GM12878 (cell line): ENCODE results near the gene PTPRN2. TPM values are rescaled to one million over a fixed set of nuclear protein-coding genes. Genes with fewer than 3 reads are reported as not detected.

ENCODE experiments used
- ATAC-seq: fragments of 200-7000 bp; cut with Tn5 transposase; 3 replicates; pipeline ENCODE4 v1.9.1; 2020; ENCODE audit warnings: mild to moderate bottlenecking, moderate library complexity
- BruUV-seq: library from RNA; stranded (reverse); fragments of 400-500 nt; replicated peaks from 2 replicates; lab custom pipeline; 2021; lab: Mats Ljungman, UMichigan
- CTCF ChIA-PET: fragments of 300-600 bp; sonication (Branson Sonifier 250); formaldehyde crosslinking; extraction: SDS; loops from one replicate; lab custom pipeline; 2021; ENCODE audit warnings: inconsistent platforms; lab: Yijun Ruan, JAX
- POLR2A ChIA-PET: fragments of 350-600 bp; formaldehyde crosslinking; extraction: SDS; loops from one replicate; lab custom pipeline; 2021; ENCODE audit warnings: inconsistent platforms; lab: Charles Lee
- RAD21 ChIA-PET: fragments of 300-600 bp; sonication (Branson Sonifier 250); formaldehyde crosslinking; loops from one replicate; lab custom pipeline; 2023; ENCODE audit warnings: antibody characterized with exemption; ENCODE audit not compliant: unreplicated experiment; lab: Charles Lee
- SMC1A ChIA-PET: fragments of 300-600 bp; sonication (Branson Sonifier 250); formaldehyde crosslinking; loops from one replicate; lab custom pipeline; 2023; ENCODE audit not compliant: unreplicated experiment, uncharacterized antibody; lab: Charles Lee
- DNase-seq: peaks from one replicate; pipeline ENCODE4 v3.0.0-alpha.2; 2011; ENCODE audit warnings: low read depth, low spot score
- FAIRE-seq: peaks from 3 replicates; lab custom pipeline; 2011; peaks lifted over from hg19 to GRCh38; lab: Jason Lieb, UNC
- H2AFZ ChIP-seq: 2 replicates; pipeline ENCODE4 v1.6.0; 2011; ENCODE audit warnings: low read depth, low read length, control low read depth; ENCODE audit not compliant: control insufficient read depth
- H3K27ac ChIP-seq: 2 replicates; pipeline ENCODE4 v1.5.1; 2011; ENCODE audit warnings: control low read depth; ENCODE audit not compliant: control insufficient read depth, insufficient read depth
- H3K27me3 ChIP-seq, 2 experiments: replicated peaks in 1 of 2; 2 replicates each; pipeline versions ENCODE4 v1.6.0 to v1.6.1; 2011; ENCODE audit warnings: low read length in 1 of 2; ENCODE audit not compliant: control insufficient read depth in 2 of 2, insufficient read depth in 2 of 2
- H3K36me3 ChIP-seq, 2 experiments: 2 replicates each; pipeline ENCODE4 v1.5.1; 2011; ENCODE audit warnings: low read length in 1 of 2; ENCODE audit not compliant: control insufficient read depth in 2 of 2, insufficient read depth in 2 of 2
- H3K4me1 ChIP-seq: 2 replicates; pipeline ENCODE4 v1.6.1; 2011; ENCODE audit warnings: mild to moderate bottlenecking, low read length, moderate library complexity, mixed read lengths; ENCODE audit not compliant: control insufficient read depth, insufficient read depth
- H3K4me2 ChIP-seq: 2 replicates; pipeline ENCODE4 v1.6.0; 2011; ENCODE audit warnings: control low read depth; ENCODE audit not compliant: control insufficient read depth, insufficient read depth
- H3K4me3 ChIP-seq: fragments of 200-600 bp; sonication (generic); 2 replicates; pipeline ENCODE4 v1.5.1; 2016
- H3K79me2 ChIP-seq: 2 replicates; pipeline ENCODE4 v1.6.0; 2011; ENCODE audit warnings: low read length; ENCODE audit not compliant: control insufficient read depth, insufficient read depth
- H3K9ac ChIP-seq: 2 replicates; pipeline ENCODE4 v1.8.0; 2011; ENCODE audit warnings: low read length, control low read depth, mixed read lengths; ENCODE audit not compliant: control insufficient read depth, insufficient read depth
- H3K9me3 ChIP-seq: replicated peaks from 3 replicates; pipeline ENCODE4 v1.5.1; 2011; ENCODE audit warnings: mild to moderate bottlenecking, low read length; ENCODE audit not compliant: control insufficient read depth, insufficient read depth
- H4K20me1 ChIP-seq: 2 replicates; pipeline ENCODE4 v1.6.0; 2011; ENCODE audit not compliant: control insufficient read depth, insufficient read depth
- CREB1 ChIP-seq: IDR thresholded peaks from 2 replicates; pipeline ENCODE4 v1.6.1; 2012; ENCODE audit warnings: low read depth, mild to moderate bottlenecking, inconsistent platforms
- IRF4 ChIP-seq: IDR thresholded peaks from 2 replicates; pipeline ENCODE4 v1.6.1; 2011; ENCODE audit warnings: low read depth, low read length
- MYC ChIP-seq: IDR thresholded peaks from 2 replicates; pipeline ENCODE4 v1.6.1; 2011; ENCODE audit warnings: mild to moderate bottlenecking, low read length, moderate library complexity, inconsistent platforms; ENCODE audit not compliant: insufficient read depth, insufficient replicate concordance, insufficient read length, severe bottlenecking
- NBN ChIP-seq: fragments of 450-650 bp; IDR thresholded peaks from 2 replicates; pipeline ENCODE4 v1.6.1; 2016
- RBBP5 ChIP-seq: fragments of 200-600 bp; sonication (generic); conservative IDR thresholded peaks from 2 replicates; pipeline ENCODE4 v1.6.1; 2016
- SP1 ChIP-seq: IDR thresholded peaks from one replicate; pipeline ENCODE4 v1.6.1; 2011; ENCODE audit warnings: low read depth, low read length
- TCF12 ChIP-seq: IDR thresholded peaks from 2 replicates; pipeline ENCODE4 v1.6.1; 2011; ENCODE audit warnings: low read depth, mild to moderate bottlenecking, low read length
- ZNF384 ChIP-seq: IDR thresholded peaks from 2 replicates; pipeline ENCODE4 v1.6.1; 2012; ENCODE audit warnings: low read depth, mild to moderate bottlenecking, low read length, improper control_type of control experiment, borderline replicate concordance
- WGBS: methylation state at CpG from one replicate; pipeline ENCODE4 v1.1.6; 2016; ENCODE audit warnings: low lambda C conversion rate; ENCODE audit not compliant: insufficient replicate concordance, insufficient coverage; ENCODE audit errors: missing lambda C conversion rate; 5-methylcytosine and 5-hydroxymethylcytosine counted together
- in situ Hi-C: fragments of 300-500 bp; cut with MboI; formaldehyde crosslinking; loops from 9 replicates; pipeline ENCODE4 v1.14.3; 2018; ENCODE audit warnings: mixed read lengths
- intact Hi-C: fragments of 100-400 bp; cut with micrococcal nuclease; formaldehyde crosslinking; loops from one replicate; pipeline ENCODE4 v1.14.2; 2022; ENCODE audit not compliant: unreplicated experiment
- polyA plus RNA-seq, 11 experiments: library from polyadenylated mRNA; depleted of rRNA in 4 of 11; unstranded in 6 of 11; stranded (reverse) in 5 of 11; fragments of >200 nt; fragmentation: Nextera tagmentation in 4 of 11; fragmentation: Illumina TruSeq in 1 of 11; extraction: Ambion mirVana in 4 of 11; extraction: Trizol in 1 of 11; gene quantifications; 1 replicate in 1 of 11; 2 replicates in 10 of 11; pipeline versions ENCODE4 v1.2.1 to v1.2.3, GENCODE V29; 2011 to 2016; ENCODE audit warnings: inconsistent platforms in 2 of 11, missing spikeins in 2 of 11, low read depth in 1 of 11
- total RNA-seq, 4 experiments: library from RNA; depleted of rRNA in 3 of 4; stranded (reverse); fragments of >200 nt in 3 of 4; fragmentation: Illumina TruSeq in 1 of 4; extraction: Trizol in 1 of 4; gene quantifications; 2 replicates each; pipeline versions ENCODE4 v1.2.1 to v1.2.3, GENCODE V29; 2013 to 2021
- TF ChIP-seq, protein P1 (sequence below): fragments of 450-650 bp; IDR thresholded peaks from 2 replicates; pipeline ENCODE4 v1.6.1; 2017; ENCODE audit warnings: borderline replicate concordance
- TF ChIP-seq, protein P2 (sequence below): IDR thresholded peaks from 2 replicates; pipeline ENCODE4 v1.6.1; 2012; ENCODE audit warnings: mild to moderate bottlenecking, low read depth, low read length
- TF ChIP-seq, protein P3 (sequence below): fragments of 450-650 bp; IDR thresholded peaks from 2 replicates; pipeline ENCODE4 v1.6.1; 2018; ENCODE audit warnings: borderline replicate concordance, mild to moderate bottlenecking; ENCODE audit not compliant: partially characterized antibody

Gene PTPRN2
- total and polyA plus RNA-seq, 10 of the 15 experiments (the other 5 are each of a cell fraction or from before 2014, with no cell fraction given): 5.4 TPM; not detected in 9

DNA sequence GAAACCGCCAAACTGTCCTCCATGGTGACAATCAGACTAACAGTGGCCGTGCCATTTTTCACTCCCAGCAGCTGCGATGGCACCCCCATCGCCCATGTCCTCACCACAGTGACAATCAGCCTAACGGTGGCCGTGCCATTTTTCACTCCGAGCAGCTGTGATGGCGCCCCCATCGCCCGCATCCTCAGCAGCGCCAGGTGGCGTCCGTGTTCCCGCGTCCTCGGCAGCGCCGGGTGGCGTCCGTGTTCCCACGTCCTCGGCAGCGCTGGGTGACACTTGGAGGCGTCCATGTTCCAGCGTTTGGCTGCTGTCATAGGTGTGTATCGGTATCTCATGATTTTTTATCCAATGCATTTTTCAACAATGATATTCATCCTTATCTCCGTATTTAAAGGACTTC, 267.3 kb downstream of the PTPRN2 start:
- no peak for DNase-seq
- H3K4me2 ChIP-seq: no peak overlapping the region
- no peak overlapping the region for H3K9ac ChIP-seq
- no peaks in the 10 kb centered on the region for H3K4me1 ChIP-seq
- no peaks in the 10 kb centered on the region for H3K79me2 ChIP-seq
- FAIRE-seq: no peak
- no TSS peak for BruUV-seq
- WGBS: 62% methylated on average over 26 of the region's 27 CpGs
- TF ChIP-seq IRF4 (no peak), ZNF384 (no peak), NBN (no peak), CREB1 (no peak), MYC (no peak), SP1 (no peak), RBBP5 (no peak), TCF12 (no peak)
- TF ChIP-seq, protein P1, sequence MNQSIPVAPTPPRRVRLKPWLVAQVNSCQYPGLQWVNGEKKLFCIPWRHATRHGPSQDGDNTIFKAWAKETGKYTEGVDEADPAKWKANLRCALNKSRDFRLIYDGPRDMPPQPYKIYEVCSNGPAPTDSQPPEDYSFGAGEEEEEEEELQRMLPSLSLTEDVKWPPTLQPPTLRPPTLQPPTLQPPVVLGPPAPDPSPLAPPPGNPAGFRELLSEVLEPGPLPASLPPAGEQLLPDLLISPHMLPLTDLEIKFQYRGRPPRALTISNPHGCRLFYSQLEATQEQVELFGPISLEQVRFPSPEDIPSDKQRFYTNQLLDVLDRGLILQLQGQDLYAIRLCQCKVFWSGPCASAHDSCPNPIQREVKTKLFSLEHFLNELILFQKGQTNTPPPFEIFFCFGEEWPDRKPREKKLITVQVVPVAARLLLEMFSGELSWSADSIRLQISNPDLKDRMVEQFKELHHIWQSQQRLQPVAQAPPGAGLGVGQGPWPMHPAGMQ: no peak
- TF ChIP-seq, protein P2, sequence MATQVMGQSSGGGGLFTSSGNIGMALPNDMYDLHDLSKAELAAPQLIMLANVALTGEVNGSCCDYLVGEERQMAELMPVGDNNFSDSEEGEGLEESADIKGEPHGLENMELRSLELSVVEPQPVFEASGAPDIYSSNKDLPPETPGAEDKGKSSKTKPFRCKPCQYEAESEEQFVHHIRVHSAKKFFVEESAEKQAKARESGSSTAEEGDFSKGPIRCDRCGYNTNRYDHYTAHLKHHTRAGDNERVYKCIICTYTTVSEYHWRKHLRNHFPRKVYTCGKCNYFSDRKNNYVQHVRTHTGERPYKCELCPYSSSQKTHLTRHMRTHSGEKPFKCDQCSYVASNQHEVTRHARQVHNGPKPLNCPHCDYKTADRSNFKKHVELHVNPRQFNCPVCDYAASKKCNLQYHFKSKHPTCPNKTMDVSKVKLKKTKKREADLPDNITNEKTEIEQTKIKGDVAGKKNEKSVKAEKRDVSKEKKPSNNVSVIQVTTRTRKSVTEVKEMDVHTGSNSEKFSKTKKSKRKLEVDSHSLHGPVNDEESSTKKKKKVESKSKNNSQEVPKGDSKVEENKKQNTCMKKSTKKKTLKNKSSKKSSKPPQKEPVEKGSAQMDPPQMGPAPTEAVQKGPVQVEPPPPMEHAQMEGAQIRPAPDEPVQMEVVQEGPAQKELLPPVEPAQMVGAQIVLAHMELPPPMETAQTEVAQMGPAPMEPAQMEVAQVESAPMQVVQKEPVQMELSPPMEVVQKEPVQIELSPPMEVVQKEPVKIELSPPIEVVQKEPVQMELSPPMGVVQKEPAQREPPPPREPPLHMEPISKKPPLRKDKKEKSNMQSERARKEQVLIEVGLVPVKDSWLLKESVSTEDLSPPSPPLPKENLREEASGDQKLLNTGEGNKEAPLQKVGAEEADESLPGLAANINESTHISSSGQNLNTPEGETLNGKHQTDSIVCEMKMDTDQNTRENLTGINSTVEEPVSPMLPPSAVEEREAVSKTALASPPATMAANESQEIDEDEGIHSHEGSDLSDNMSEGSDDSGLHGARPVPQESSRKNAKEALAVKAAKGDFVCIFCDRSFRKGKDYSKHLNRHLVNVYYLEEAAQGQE: no peak
- TF ChIP-seq, protein P3, sequence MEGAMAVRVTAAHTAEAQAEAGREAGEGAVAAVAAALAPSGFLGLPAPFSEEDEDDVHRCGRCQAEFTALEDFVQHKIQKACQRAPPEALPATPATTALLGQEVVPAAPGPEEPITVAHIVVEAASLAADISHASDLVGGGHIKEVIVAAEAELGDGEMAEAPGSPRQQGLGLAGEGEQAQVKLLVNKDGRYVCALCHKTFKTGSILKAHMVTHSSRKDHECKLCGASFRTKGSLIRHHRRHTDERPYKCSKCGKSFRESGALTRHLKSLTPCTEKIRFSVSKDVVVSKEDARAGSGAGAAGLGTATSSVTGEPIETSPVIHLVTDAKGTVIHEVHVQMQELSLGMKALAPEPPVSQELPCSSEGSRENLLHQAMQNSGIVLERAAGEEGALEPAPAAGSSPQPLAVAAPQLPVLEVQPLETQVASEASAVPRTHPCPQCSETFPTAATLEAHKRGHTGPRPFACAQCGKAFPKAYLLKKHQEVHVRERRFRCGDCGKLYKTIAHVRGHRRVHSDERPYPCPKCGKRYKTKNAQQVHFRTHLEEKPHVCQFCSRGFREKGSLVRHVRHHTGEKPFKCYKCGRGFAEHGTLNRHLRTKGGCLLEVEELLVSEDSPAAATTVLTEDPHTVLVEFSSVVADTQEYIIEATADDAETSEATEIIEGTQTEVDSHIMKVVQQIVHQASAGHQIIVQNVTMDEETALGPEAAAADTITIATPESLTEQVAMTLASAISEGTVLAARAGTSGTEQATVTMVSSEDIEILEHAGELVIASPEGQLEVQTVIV: no peak
- ChIA-PET SMC1A (no interaction called here), POLR2A (no interaction called here), RAD21 (no interaction called here), CTCF (no interaction called here)
- no peaks in the 10 kb centered on the region for H4K20me1 ChIP-seq
- no peak overlapping the region for H3K27ac ChIP-seq
- intact Hi-C loops: no loop called here
- H3K4me3 ChIP-seq: no peak overlapping the region
- in situ Hi-C loops: no loop called here
- no peaks in the 10 kb centered on the region for H3K27me3 ChIP-seq
- ATAC-seq: no peak
- H3K36me3 ChIP-seq: no peaks in the 10 kb centered on the region
- H3K9me3 ChIP-seq: no peaks in the 10 kb centered on the region; the same call in 2 of the 3 replicates
- no peak overlapping the region for H2AFZ ChIP-seq
